ENCODE data around the gene NCAM1.

DNA sequence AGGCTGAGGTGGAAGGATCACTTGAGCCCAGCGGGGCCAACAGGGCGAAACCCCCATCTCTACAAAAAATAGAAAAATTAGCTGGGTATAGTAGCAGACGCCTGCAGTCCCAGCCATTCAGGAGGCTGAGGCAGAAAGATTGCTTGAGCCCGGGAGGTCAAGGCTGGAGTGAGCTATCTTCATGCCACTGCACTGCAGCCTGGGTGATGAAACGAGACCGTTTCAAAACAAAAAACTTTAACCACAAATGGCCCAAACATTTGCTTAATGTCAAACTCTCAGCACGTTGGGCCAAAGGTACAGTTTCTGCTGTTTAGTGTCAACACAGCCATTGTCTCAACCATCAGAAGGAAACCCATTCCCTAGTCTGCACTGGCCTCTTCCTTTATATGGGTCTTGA lies 284.0 kb downstream of the NCAM1 start:
- TF ChIP-seq ZNF720 (CRISPR knock-in tag; IDR thresholded peaks at IDR 0.05) = no peak
- TF ChIP-seq CREB3 (CRISPR knock-in tag; IDR thresholded peaks at IDR 0.05) = no peak
- TF ChIP-seq YEATS2 (CRISPR knock-in tag; IDR thresholded peaks at IDR 0.05; ENCODE audit: borderline replicate concordance) = no peak
- TF ChIP-seq CTCF (CRISPR knock-in tag; IDR thresholded peaks at IDR 0.05) = no peak
- no peak for TF ChIP-seq SIN3A (IDR thresholded peaks at IDR 0.05; ENCODE audit: borderline replicate concordance, low read depth, low read length)
- TF ChIP-seq ZNF253 (CRISPR knock-in tag; IDR thresholded peaks at IDR 0.05; ENCODE audit: borderline replicate concordance) = no peak
- TF ChIP-seq PRDM4 (CRISPR knock-in tag; IDR thresholded peaks at IDR 0.05; ENCODE audit: borderline replicate concordance) = no peak
- no peak for TF ChIP-seq CEBPB (IDR thresholded peaks at IDR 0.05; ENCODE audit: borderline replicate concordance, low read depth, low read length)
- no peak for TF ChIP-seq ATF7 (IDR thresholded peaks at IDR 0.05)
- no peak for TF ChIP-seq ATF7 (CRISPR knock-in tag; IDR thresholded peaks at IDR 0.05)
